HG03442 (cell line): ENCODE results near the gene SH3GL1.
A peak's percentile ranks its signal among the peaks of the same experiment; 100 is the strongest.

Experiments used
- ATAC-seq: cut with Tn5 transposase; IDR thresholded peaks from one replicate; pipeline ENCODE4 v1.9.1; 2021; ENCODE audit warnings: mild to moderate bottlenecking, moderate library complexity; ENCODE audit not compliant: unreplicated experiment

SH3GL1 gene

GRCh38 chr19:4400135-4400936, at the start of gene SH3GL1:
Gene SH3GL1 (minus strand): TSS chr19:4400547. CDS start chr19:4400368, 179 bp downstream.
- ATAC-seq: peak; percentile 53

GRCh38 chr19:4449639-4450028, 49.3 kb upstream of the SH3GL1 start:
- ATAC-seq: no peak

GRCh38 chr19:4449022-4449638, 48.8 kb upstream of the SH3GL1 start:
- no peak for ATAC-seq

- no peak for ATAC-seq
Measured at GRCh38 chr19:4448147-4448985, 48.0 kb upstream of the SH3GL1 start.

- ATAC-seq: no peak
Measured at GRCh38 chr19:4447327-4448146, 47.2 kb upstream of the SH3GL1 start.

GRCh38 chr19:4446704-4447200, 46.4 kb upstream of the SH3GL1 start:
- ATAC-seq: no peak

GRCh38 chr19:4445963-4446703, 45.8 kb upstream of the SH3GL1 start:
- ATAC-seq: no peak

- ATAC-seq: no peak
Measured at GRCh38 chr19:4444765-4445741, 44.7 kb upstream of the SH3GL1 start.

GRCh38 chr19:4443966-4444764, 43.8 kb upstream of the SH3GL1 start:
- ATAC-seq: no peak

GRCh38 chr19:4443188-4443587, 42.8 kb upstream of the SH3GL1 start:
- no peak for ATAC-seq

GRCh38 chr19:4442819-4443146, 42.4 kb upstream of the SH3GL1 start:
- no peak for ATAC-seq

- no peak for ATAC-seq
Measured at GRCh38 chr19:4441994-4442818, 41.9 kb upstream of the SH3GL1 start.

GRCh38 chr19:4439243-4439642, 38.9 kb upstream of the SH3GL1 start:
- ATAC-seq: no peak

GRCh38 chr19:4437103-4437502, 36.8 kb upstream of the SH3GL1 start:
- no peak for ATAC-seq

GRCh38 chr19:4436231-4436630, 35.9 kb upstream of the SH3GL1 start:
- no peak for ATAC-seq

- no peak for ATAC-seq
Measured at GRCh38 chr19:4434391-4434790, 34.0 kb upstream of the SH3GL1 start.

- ATAC-seq: no peak
Measured at GRCh38 chr19:4432918-4433506, 32.7 kb upstream of the SH3GL1 start.
